GM12891 (cell line): ENCODE measurements around the gene GGA2.
A peak's percentile ranks its signal among the peaks of the same experiment; 100 is the strongest.

Experiments
- POLR2A ChIP-seq: IDR thresholded peaks from 2 replicates; pipeline ENCODE4 v1.6.1; 2011; ENCODE audit warnings: low read depth, low read length, control low read depth
- POLR2AphosphoS5 ChIP-seq: IDR thresholded peaks from 2 replicates; pipeline ENCODE4 v1.6.1; 2011; ENCODE audit warnings: low read depth, low read length, control low read depth
- POU2F2 ChIP-seq: IDR thresholded peaks from 2 replicates; pipeline ENCODE4 v1.6.1; 2011; ENCODE audit warnings: low read depth, mild to moderate bottlenecking, control low read depth, low read length, moderate library complexity

DNA sequence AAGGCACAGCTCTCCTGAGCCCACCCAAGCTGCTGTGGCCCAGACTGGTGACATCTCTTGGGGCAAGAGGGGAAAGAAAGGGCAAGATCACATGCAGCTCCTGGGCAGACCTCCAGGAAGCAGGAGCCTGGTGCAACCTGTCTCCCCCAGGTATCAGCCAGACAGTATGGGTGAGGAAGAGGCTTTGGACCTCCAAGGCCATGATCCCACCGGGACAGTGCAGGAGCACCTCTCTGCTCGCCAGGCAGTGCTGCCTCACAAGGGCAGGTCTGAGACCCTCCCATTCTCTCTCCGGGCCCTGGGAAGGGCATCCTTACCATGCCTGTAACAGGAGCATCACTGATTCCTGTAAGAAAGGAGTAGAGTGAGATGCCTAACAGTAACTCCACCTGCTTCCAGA, 31.7 kb downstream of the GGA2 start:
- TF ChIP-seq POLR2AphosphoS5: 0 out of 2 replicates have a peak, but pooled peaks have one; percentile 6
- no peak for TF ChIP-seq POU2F2
- no peak for TF ChIP-seq POLR2A
